OCI-LY7 (cell line): ENCODE data around the gene INA. TPM values are rescaled to one million over a fixed set of nuclear protein-coding genes. Genes with fewer than 3 reads are reported as not detected.

Source experiments
- BruUV-seq: library from RNA; stranded (reverse); fragments of 400-500 nt; replicated peaks from 2 replicates; lab custom pipeline; 2021; lab: Mats Ljungman, UMichigan
- CTCF ChIA-PET: fragments of 300-600 bp; sonication (Branson Sonifier 250); formaldehyde crosslinking; loops from one replicate; lab custom pipeline; 2022; ENCODE audit warnings: antibody characterized with exemption; ENCODE audit not compliant: unreplicated experiment; lab: Charles Lee
- POLR2A ChIA-PET: fragments of 300-600 bp; sonication (Branson Sonifier 250); formaldehyde crosslinking; loops from one replicate; lab custom pipeline; 2022; ENCODE audit warnings: antibody characterized with exemption; lab: Charles Lee
- DNase-seq: peaks from one replicate; pipeline ENCODE4 v3.0.0-alpha.2; 2015; ENCODE audit warnings: low spot score
- H2AFZ ChIP-seq: fragments of 200-600 bp; sonication (generic), shearing (Covaris generic); 2 replicates; pipeline ENCODE4 v1.6.1; 2014; ENCODE audit warnings: mild to moderate bottlenecking, antibody characterized with exemption, low read length, moderate library complexity
- H3K27ac ChIP-seq: fragments of 200-600 bp; sonication (generic); 2 replicates; pipeline ENCODE4 v1.5.1; 2014; ENCODE audit warnings: mixed run types, low read depth, mild to moderate bottlenecking, moderate library complexity, low read length, inconsistent platforms; ENCODE audit not compliant: poor library complexity, severe bottlenecking
- H3K36me3 ChIP-seq: fragments of 200-600 bp; sonication (generic); 2 replicates; pipeline ENCODE4 v1.6.1; 2014; ENCODE audit warnings: mild to moderate bottlenecking, antibody characterized with exemption, low read length, moderate library complexity, mixed read lengths; ENCODE audit not compliant: insufficient read depth
- H3K4me1 ChIP-seq: fragments of 200-600 bp; sonication (generic); 2 replicates; pipeline ENCODE4 v1.5.1; 2014; ENCODE audit warnings: mild to moderate bottlenecking, low read length; ENCODE audit not compliant: insufficient read depth, poor library complexity, severe bottlenecking
- H3K4me2 ChIP-seq: fragments of 200-600 bp; sonication (generic); 2 replicates; pipeline ENCODE4 v1.6.1; 2014; ENCODE audit warnings: mild to moderate bottlenecking, low read length
- H3K4me3 ChIP-seq: fragments of 200-600 bp; sonication (generic); 2 replicates; pipeline ENCODE4 v1.5.1; 2014; ENCODE audit warnings: mild to moderate bottlenecking, low read depth, low read length; ENCODE audit not compliant: poor library complexity, severe bottlenecking
- H3K79me2 ChIP-seq: fragments of 200-600 bp; sonication (generic); 2 replicates; pipeline ENCODE4 v1.6.1; 2016; ENCODE audit warnings: low read depth, mild to moderate bottlenecking, low read length, moderate library complexity, mixed read lengths; ENCODE audit not compliant: insufficient read depth
- H3K9me2 ChIP-seq: fragments of 200-600 bp; sonication (generic); 2 replicates; pipeline ENCODE4 v1.6.1; 2016; ENCODE audit warnings: mild to moderate bottlenecking, low read length, mixed read lengths; ENCODE audit not compliant: insufficient read depth
- H3K9me3 ChIP-seq: fragments of 200-600 bp; sonication (generic); 2 replicates; pipeline ENCODE4 v1.6.1; 2014; ENCODE audit warnings: mild to moderate bottlenecking, mixed run types, low read length, mixed read lengths
- H4K20me1 ChIP-seq: fragments of 200-600 bp; sonication (generic); 2 replicates; pipeline ENCODE4 v1.6.1; 2014; ENCODE audit warnings: mild to moderate bottlenecking, antibody characterized with exemption, low read length, moderate library complexity, mixed read lengths; ENCODE audit not compliant: insufficient read depth
- EZH2phosphoT487 ChIP-seq: fragments of 200-600 bp; sonication (generic); IDR thresholded peaks from 2 replicates; pipeline ENCODE4 v1.6.1; 2018; ENCODE audit warnings: low read depth, borderline replicate concordance, mild to moderate bottlenecking, mixed run types, antibody characterized with exemption, low read length, moderate library complexity, mixed read lengths
- intact Hi-C: fragments of 100-400 bp; cut with micrococcal nuclease; formaldehyde crosslinking; loops from one replicate; pipeline ENCODE4 v1.10.0; 2022; ENCODE audit not compliant: unreplicated experiment
- total RNA-seq, 2 experiments: library from RNA; depleted of rRNA in 1 of 2; stranded (reverse); fragments of >200 nt in 1 of 2; shearing (Covaris generic) in 1 of 2; gene quantifications; 2 replicates each; pipeline ENCODE4 v1.2.3, GENCODE V29; 2014 to 2022
- TF ChIP-seq, protein P1 (sequence below): fragments of 200-600 bp; sonication (generic); conservative IDR thresholded peaks from 2 replicates; pipeline ENCODE4 v1.5.1; 2014; ENCODE audit warnings: mild to moderate bottlenecking, antibody characterized with exemption, low read length, moderate library complexity, mixed read lengths

Gene INA
- total RNA-seq, 2 experiments from 2014 or later, result not detected

DNA sequence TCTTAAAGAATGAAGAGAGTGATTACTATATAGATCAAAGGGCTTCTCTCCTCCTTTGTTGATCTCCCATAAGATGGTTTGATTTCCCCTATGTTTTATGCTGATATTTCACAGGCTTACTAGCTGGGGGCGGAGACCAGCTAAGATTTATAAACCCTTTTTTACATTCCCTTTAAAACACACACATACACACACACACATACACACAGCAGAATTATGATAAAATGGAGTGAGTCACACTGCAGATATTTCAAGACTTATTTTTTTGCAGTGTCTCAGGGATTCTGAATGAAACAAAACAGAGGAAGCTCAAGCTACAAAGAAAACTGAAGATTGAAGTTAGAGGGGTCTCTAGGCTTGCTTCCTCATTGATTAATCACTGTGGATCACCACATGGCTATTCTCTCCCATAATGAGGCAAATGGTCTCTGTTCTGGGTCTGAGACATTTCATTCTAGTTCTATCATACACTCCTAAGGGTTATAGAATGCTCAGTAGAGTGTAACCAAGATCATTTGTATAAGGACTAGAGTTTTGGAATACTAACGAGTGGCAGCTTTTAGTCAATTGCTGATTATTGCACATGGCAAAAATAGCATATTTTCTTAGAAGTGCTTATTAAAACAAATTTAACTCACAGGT lies 18.6 kb downstream of the INA start:
- H4K20me1 ChIP-seq, result no peaks in the 10 kb centered on the region
- H3K36me3 ChIP-seq, result no peaks in the 10 kb centered on the region
- CTCF ChIA-PET, result no interaction called here
- POLR2A ChIA-PET, result interaction anchor here (0.5 to 0.8 kb wide), 3 partner anchors 14 to 19 kb away, joined by 3 to 4 read pairs (median 3); no protein-coding TSS in a partner anchor
- intact Hi-C loops, result no loop called here
- no peaks in the 10 kb centered on the region for H3K4me1 ChIP-seq
- no peaks in the 10 kb centered on the region for H3K9me2 ChIP-seq
- H3K79me2 ChIP-seq, result no peaks in the 10 kb centered on the region
- no peak for DNase-seq
- H3K4me2 ChIP-seq, result no peak overlapping the region
- TF ChIP-seq, protein P1, sequence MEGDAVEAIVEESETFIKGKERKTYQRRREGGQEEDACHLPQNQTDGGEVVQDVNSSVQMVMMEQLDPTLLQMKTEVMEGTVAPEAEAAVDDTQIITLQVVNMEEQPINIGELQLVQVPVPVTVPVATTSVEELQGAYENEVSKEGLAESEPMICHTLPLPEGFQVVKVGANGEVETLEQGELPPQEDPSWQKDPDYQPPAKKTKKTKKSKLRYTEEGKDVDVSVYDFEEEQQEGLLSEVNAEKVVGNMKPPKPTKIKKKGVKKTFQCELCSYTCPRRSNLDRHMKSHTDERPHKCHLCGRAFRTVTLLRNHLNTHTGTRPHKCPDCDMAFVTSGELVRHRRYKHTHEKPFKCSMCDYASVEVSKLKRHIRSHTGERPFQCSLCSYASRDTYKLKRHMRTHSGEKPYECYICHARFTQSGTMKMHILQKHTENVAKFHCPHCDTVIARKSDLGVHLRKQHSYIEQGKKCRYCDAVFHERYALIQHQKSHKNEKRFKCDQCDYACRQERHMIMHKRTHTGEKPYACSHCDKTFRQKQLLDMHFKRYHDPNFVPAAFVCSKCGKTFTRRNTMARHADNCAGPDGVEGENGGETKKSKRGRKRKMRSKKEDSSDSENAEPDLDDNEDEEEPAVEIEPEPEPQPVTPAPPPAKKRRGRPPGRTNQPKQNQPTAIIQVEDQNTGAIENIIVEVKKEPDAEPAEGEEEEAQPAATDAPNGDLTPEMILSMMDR, result no peak
- no peak for TF ChIP-seq EZH2phosphoT487
- H2AFZ ChIP-seq, result no peak overlapping the region
- no TSS peak for BruUV-seq
- H3K9me3 ChIP-seq, result no peaks in the 10 kb centered on the region
- no peak overlapping the region for H3K4me3 ChIP-seq
- H3K27ac ChIP-seq, result no peak overlapping the region

DNA sequence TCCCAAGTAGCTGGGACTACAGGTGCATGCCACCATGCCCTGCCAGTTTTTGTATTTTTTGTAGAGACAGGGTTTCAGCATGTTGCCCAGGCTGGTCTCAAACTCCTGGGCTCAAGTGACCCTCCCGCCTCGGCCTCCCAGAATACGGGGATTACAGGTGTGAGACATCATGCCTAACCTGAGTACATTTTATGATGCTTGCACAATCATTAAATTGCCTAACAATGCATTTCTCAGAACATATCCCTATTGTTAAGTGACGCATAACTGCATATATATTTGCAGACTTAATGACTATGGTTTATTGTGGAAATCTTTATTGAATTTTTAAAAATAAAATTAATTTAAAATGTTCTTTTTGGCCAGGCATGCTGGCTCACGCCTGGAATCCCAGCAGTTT lies 30.7 kb downstream of the INA start:
- Histone ChIP-seq H3K27ac (no peak overlapping the region), H3K4me1 (no peaks in the 10 kb centered on the region), H3K36me3 (peaks cover 69% of the 10 kb centered on the region), H3K9me2 (no peaks in the 10 kb centered on the region), H4K20me1 (no peaks in the 10 kb centered on the region), H3K79me2 (no peaks in the 10 kb centered on the region), H3K9me3 (no peaks in the 10 kb centered on the region), H3K4me2 (no peak overlapping the region), H2AFZ (no peak overlapping the region), H3K4me3 (no peak overlapping the region)
- intact Hi-C loops, result no loop called here
- POLR2A ChIA-PET, result interaction anchor here (0.7 kb wide), 1 partner anchor 204 kb away, joined by 4 read pairs; no protein-coding TSS in a partner anchor
- TF ChIP-seq EZH2phosphoT487, result no peak
- TF ChIP-seq, protein P1, result no peak
- BruUV-seq, result no TSS peak
- CTCF ChIA-PET, result no interaction called here
- no peak for DNase-seq

DNA sequence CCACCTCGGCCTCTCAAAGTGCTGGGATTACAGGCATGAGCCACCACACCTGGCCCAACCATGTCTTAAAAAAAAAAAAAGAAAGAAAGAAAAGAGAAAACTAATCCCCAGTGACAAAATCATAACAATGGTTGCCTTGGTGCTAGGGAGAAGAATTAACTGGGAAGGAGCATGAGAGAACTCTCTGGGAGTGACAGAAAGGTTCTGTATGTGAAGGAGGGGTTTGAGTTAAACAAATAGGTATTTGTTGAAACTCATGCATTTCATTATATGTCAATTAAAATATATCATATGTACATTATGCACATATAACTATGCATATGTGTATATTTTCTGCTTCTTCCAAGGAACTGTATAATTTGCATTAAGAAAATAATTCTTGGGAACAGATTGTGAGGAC lies 33.3 kb downstream of the INA start:
- H3K4me3 ChIP-seq, result no peak overlapping the region
- POLR2A ChIA-PET, result no interaction called here
- H3K79me2 ChIP-seq, result no peaks in the 10 kb centered on the region
- no peak for DNase-seq
- H3K9me3 ChIP-seq, result no peaks in the 10 kb centered on the region
- H2AFZ ChIP-seq, result no peak overlapping the region
- H3K4me2 ChIP-seq, result no peak overlapping the region
- intact Hi-C loops, result no loop called here
- H3K36me3 ChIP-seq, result peaks cover 83% of the 10 kb centered on the region
- H3K27ac ChIP-seq, result no peak overlapping the region
- no TSS peak for BruUV-seq
- no peaks in the 10 kb centered on the region for H3K9me2 ChIP-seq
- no peaks in the 10 kb centered on the region for H4K20me1 ChIP-seq
- TF ChIP-seq, protein P1, result no peak
- no peak for TF ChIP-seq EZH2phosphoT487
- CTCF ChIA-PET, result no interaction called here
- no peaks in the 10 kb centered on the region for H3K4me1 ChIP-seq
